ENCODE data around the gene POP4. TPM values are rescaled to one million over a fixed set of nuclear protein-coding genes. Genes with fewer than 3 reads are reported as not detected.
"Not testable (repeated sequence)": the region's sequence is repeated elsewhere in the genome, so short reads cannot be mapped to it uniquely, and the experiment has no call there.

POP4 gene
- 115 and 119 TPM in 2 replicates for total RNA-seq

GRCh38 chr19:29605653-29606419 lies at the start of gene POP4:
POP4 (plus strand) TSS chr19:29606283; CDS start chr19:29606319, 36 bp downstream.
- no peaks in the 10 kb centered on the region for H3K27me3 Mint-ChIP-seq (ENCODE audit: insufficient read depth)
- H3K36me3 Mint-ChIP-seq (ENCODE audit: low read depth): peaks cover 12% of the 10 kb centered on the region
- intact Hi-C loops (cut with micrococcal nuclease): loop anchor here (1.0 to 5.0 kb wide), 8 partner anchors 19 to 337 kb away; partner anchors contain the start of genes CCNE1, URI1 and VSTM2B
- peaks cover 21% of the 10 kb centered on the region for H3K4me1 Mint-ChIP-seq (ENCODE audit: low read depth)
- peak; percentile 97 for DNase-seq (ENCODE audit: low spot score)
- no peaks in the 10 kb centered on the region for H3K9me3 Mint-ChIP-seq
- H3K27ac Mint-ChIP-seq: peak within 1 kb of the TSS; percentile 100
- H3K4me3 Mint-ChIP-seq: peak within 1 kb of the TSS; percentile 98

GRCh38 chr19:29559110-29559509 lies 47.0 kb upstream of the POP4 start:
- H3K36me3 Mint-ChIP-seq (ENCODE audit: low read depth); H3K4me1 Mint-ChIP-seq (ENCODE audit: low read depth); DNase-seq (ENCODE audit: low spot score); intact Hi-C loops (cut with micrococcal nuclease); H3K27ac Mint-ChIP-seq; H3K4me3 Mint-ChIP-seq: not testable (repeated sequence)
- H3K9me3 Mint-ChIP-seq: peaks cover 31% of the 10 kb centered on the region
- peaks cover 12% of the 10 kb centered on the region for H3K27me3 Mint-ChIP-seq (ENCODE audit: insufficient read depth)

- Mint-ChIP-seq H3K9me3 (peaks cover 28% of the 10 kb centered on the region), H3K27ac (no peak overlapping the region), H3K36me3 (ENCODE audit: low read depth) (peaks cover 3% of the 10 kb centered on the region), H3K4me3 (no peak overlapping the region), H3K4me1 (ENCODE audit: low read depth) (peaks cover 5% of the 10 kb centered on the region), H3K27me3 (ENCODE audit: insufficient read depth) (peaks cover 10% of the 10 kb centered on the region)
- DNase-seq (ENCODE audit: low spot score): no peak
- intact Hi-C loops (cut with micrococcal nuclease): no loop called here
These were observed 46.3 kb upstream of the POP4 start for GRCh38 chr19:29559743-29560142.

- Mint-ChIP-seq H3K9me3 (peaks cover 22% of the 10 kb centered on the region), H3K4me1 (ENCODE audit: low read depth) (peaks cover 12% of the 10 kb centered on the region), H3K4me3 (no peak overlapping the region), H3K27ac (no peak overlapping the region), H3K27me3 (ENCODE audit: insufficient read depth) (peaks cover 5% of the 10 kb centered on the region), H3K36me3 (ENCODE audit: low read depth) (peaks cover 3% of the 10 kb centered on the region)
- intact Hi-C loops (cut with micrococcal nuclease): no loop called here
- DNase-seq (ENCODE audit: low spot score): no peak
These were observed 45.6 kb upstream of the POP4 start for GRCh38 chr19:29560313-29561075.

GRCh38 chr19:29561601-29562000 lies 44.5 kb upstream of the POP4 start:
- Mint-ChIP-seq H3K27ac (no peak overlapping the region), H3K9me3 (peaks cover 20% of the 10 kb centered on the region), H3K36me3 (ENCODE audit: low read depth) (peaks cover 3% of the 10 kb centered on the region), H3K4me3 (no peak overlapping the region), H3K27me3 (ENCODE audit: insufficient read depth) (peaks cover 8% of the 10 kb centered on the region), H3K4me1 (ENCODE audit: low read depth) (peaks cover 14% of the 10 kb centered on the region)
- intact Hi-C loops (cut with micrococcal nuclease): no loop called here
- no peak for DNase-seq (ENCODE audit: low spot score)

GRCh38 chr19:29562299-29563297 lies 43.5 kb upstream of the POP4 start:
- intact Hi-C loops (cut with micrococcal nuclease): no loop called here
- Mint-ChIP-seq H3K36me3 (ENCODE audit: low read depth) (peaks cover 3% of the 10 kb centered on the region), H3K4me1 (ENCODE audit: low read depth) (peaks cover 14% of the 10 kb centered on the region), H3K4me3 (no peak overlapping the region), H3K27me3 (ENCODE audit: insufficient read depth) (peaks cover 12% of the 10 kb centered on the region), H3K27ac (no peak overlapping the region), H3K9me3 (peaks cover 20% of the 10 kb centered on the region)
- DNase-seq (ENCODE audit: low spot score): no peak

GRCh38 chr19:29563486-29564101 lies 42.5 kb upstream of the POP4 start:
- H3K36me3 Mint-ChIP-seq (ENCODE audit: low read depth): no peaks in the 10 kb centered on the region
- peaks cover 14% of the 10 kb centered on the region for H3K4me1 Mint-ChIP-seq (ENCODE audit: low read depth)
- H3K4me3 Mint-ChIP-seq: no peak overlapping the region
- H3K27ac Mint-ChIP-seq: no peak overlapping the region
- DNase-seq (ENCODE audit: low spot score): no peak
- intact Hi-C loops (cut with micrococcal nuclease): loop anchor here (1.0 kb wide), 2 partner anchors 13 to 24 kb away; no protein-coding TSS in a partner anchor
- peaks cover 15% of the 10 kb centered on the region for H3K27me3 Mint-ChIP-seq (ENCODE audit: insufficient read depth)
- peaks cover 15% of the 10 kb centered on the region for H3K9me3 Mint-ChIP-seq

- peaks cover 18% of the 10 kb centered on the region for H3K27me3 Mint-ChIP-seq (ENCODE audit: insufficient read depth)
- H3K27ac Mint-ChIP-seq: no peak overlapping the region
- H3K9me3 Mint-ChIP-seq: peaks cover 12% of the 10 kb centered on the region
- H3K4me1 Mint-ChIP-seq (ENCODE audit: low read depth): peaks cover 18% of the 10 kb centered on the region
- no peak for DNase-seq (ENCODE audit: low spot score)
- intact Hi-C loops (cut with micrococcal nuclease): loop anchor here (1.0 kb wide), 2 partner anchors 12 to 23 kb away; no protein-coding TSS in a partner anchor
- H3K36me3 Mint-ChIP-seq (ENCODE audit: low read depth): no peaks in the 10 kb centered on the region
- H3K4me3 Mint-ChIP-seq: no peak overlapping the region
These were observed 41.5 kb upstream of the POP4 start for GRCh38 chr19:29564574-29565005.

- H3K9me3 Mint-ChIP-seq: peaks cover 7% of the 10 kb centered on the region
- no peak overlapping the region for H3K4me3 Mint-ChIP-seq
- intact Hi-C loops (cut with micrococcal nuclease): no loop called here
- H3K27me3 Mint-ChIP-seq (ENCODE audit: insufficient read depth): peaks cover 21% of the 10 kb centered on the region
- no peak overlapping the region for H3K27ac Mint-ChIP-seq
- H3K36me3 Mint-ChIP-seq (ENCODE audit: low read depth): no peaks in the 10 kb centered on the region
- DNase-seq (ENCODE audit: low spot score): no peak
- peaks cover 19% of the 10 kb centered on the region for H3K4me1 Mint-ChIP-seq (ENCODE audit: low read depth)
These were observed 40.9 kb upstream of the POP4 start for GRCh38 chr19:29565171-29565570.

GRCh38 chr19:29566496-29567054 lies 39.5 kb upstream of the POP4 start:
- Mint-ChIP-seq H3K27ac (no peak overlapping the region), H3K9me3 (peaks cover 4% of the 10 kb centered on the region), H3K27me3 (ENCODE audit: insufficient read depth) (peaks cover 32% of the 10 kb centered on the region), H3K4me1 (ENCODE audit: low read depth) (peaks cover 19% of the 10 kb centered on the region), H3K4me3 (no peak overlapping the region), H3K36me3 (ENCODE audit: low read depth) (no peaks in the 10 kb centered on the region)
- intact Hi-C loops (cut with micrococcal nuclease): no loop called here
- DNase-seq (ENCODE audit: low spot score): no peak

GRCh38 chr19:29567366-29567915 lies 38.6 kb upstream of the POP4 start:
- intact Hi-C loops (cut with micrococcal nuclease): no loop called here
- Mint-ChIP-seq H3K9me3 (peaks cover 4% of the 10 kb centered on the region), H3K36me3 (ENCODE audit: low read depth) (no peaks in the 10 kb centered on the region), H3K4me3 (no peak overlapping the region), H3K4me1 (ENCODE audit: low read depth) (peaks cover 19% of the 10 kb centered on the region), H3K27me3 (ENCODE audit: insufficient read depth) (peaks cover 32% of the 10 kb centered on the region), H3K27ac (no peak overlapping the region)
- no peak for DNase-seq (ENCODE audit: low spot score)
